MM.1S (cell line): ENCODE measurements around the gene ISL2.

Experiments used
- DNase-seq: peaks from one replicate; pipeline ENCODE4 v3.0.0-alpha.2; 2015
- H2AFZ ChIP-seq: fragments of 300-600 bp; sonication (generic); 2 replicates; pipeline ENCODE4 v1.6.0; 2016; ENCODE audit warnings: antibody characterized with exemption, low read length
- H3F3A ChIP-seq: fragments of 300-600 bp; sonication (generic); 2 replicates; pipeline ENCODE4 v1.6.1; 2016; ENCODE audit warnings: mild to moderate bottlenecking, antibody characterized with exemption, low read length, moderate library complexity, mixed read lengths; ENCODE audit not compliant: insufficient read depth
- H3K27ac ChIP-seq: fragments of 300-600 bp; sonication (generic); 2 replicates; pipeline ENCODE4 v1.5.1; 2016; ENCODE audit warnings: mild to moderate bottlenecking, low read length
- H3K27me3 ChIP-seq: fragments of 300-600 bp; sonication (generic); replicated peaks from 2 replicates; pipeline ENCODE4 v1.6.0; 2016; ENCODE audit warnings: low read length; ENCODE audit not compliant: insufficient read depth
- H3K36me3 ChIP-seq: fragments of 300-600 bp; sonication (generic); replicated peaks from 2 replicates; pipeline ENCODE4 v1.6.1; 2016; ENCODE audit warnings: mild to moderate bottlenecking, low read length, mixed read lengths; ENCODE audit not compliant: insufficient read depth
- H3K4me1 ChIP-seq: fragments of 300-600 bp; sonication (generic); 2 replicates; pipeline ENCODE4 v1.6.1; 2016; ENCODE audit warnings: low read length, mixed read lengths
- H3K4me2 ChIP-seq: fragments of 300-600 bp; sonication (generic); 2 replicates; pipeline ENCODE4 v1.6.0; 2016; ENCODE audit warnings: low read depth, low read length
- H3K4me3 ChIP-seq: fragments of 300-600 bp; sonication (generic); 2 replicates; pipeline ENCODE4 v1.5.1; 2016; ENCODE audit warnings: low read length, mixed read lengths
- H3K79me2 ChIP-seq: fragments of 300-600 bp; sonication (generic); 2 replicates; pipeline ENCODE4 v1.6.1; 2016; ENCODE audit warnings: mixed run types, low read length, mixed read lengths
- H3K9ac ChIP-seq: fragments of 300-600 bp; sonication (generic); 2 replicates; pipeline ENCODE4 v1.6.1; 2016; ENCODE audit warnings: low read length, mixed read lengths
- H3K9me2 ChIP-seq: fragments of 300-600 bp; sonication (generic); replicated peaks from 2 replicates; pipeline ENCODE4 v1.6.1; 2016; ENCODE audit warnings: mild to moderate bottlenecking, low read length, mixed read lengths; ENCODE audit not compliant: insufficient read depth
- H3K9me3 ChIP-seq: fragments of 300-600 bp; sonication (generic); replicated peaks from 2 replicates; pipeline ENCODE4 v1.6.1; 2016; ENCODE audit warnings: mild to moderate bottlenecking, low read length, mixed read lengths; ENCODE audit not compliant: insufficient read depth
- H4K20me1 ChIP-seq: fragments of 300-600 bp; sonication (generic); 2 replicates; pipeline ENCODE4 v1.6.1; 2016; ENCODE audit warnings: mild to moderate bottlenecking, low read length, moderate library complexity, mixed read lengths; ENCODE audit not compliant: insufficient read depth
- EZH2 ChIP-seq: fragments of 300-600 bp; sonication (generic); optimal IDR thresholded peaks from 2 replicates; pipeline ENCODE3; 2017; ENCODE audit warnings: low read depth, mild to moderate bottlenecking, antibody characterized with exemption, low read length, mixed read lengths
- EZH2phosphoT487 ChIP-seq: fragments of 300-600 bp; sonication (generic); IDR thresholded peaks from 2 replicates; pipeline ENCODE4 v1.6.1; 2018; ENCODE audit warnings: antibody characterized with exemption, low read length
- TF ChIP-seq, protein P1 (sequence below): fragments of 300-600 bp; sonication (generic); IDR thresholded peaks from 2 replicates; pipeline ENCODE4 v1.5.1; 2016; ENCODE audit warnings: antibody characterized with exemption, low read length, mixed read lengths

ISL2 gene

DNA sequence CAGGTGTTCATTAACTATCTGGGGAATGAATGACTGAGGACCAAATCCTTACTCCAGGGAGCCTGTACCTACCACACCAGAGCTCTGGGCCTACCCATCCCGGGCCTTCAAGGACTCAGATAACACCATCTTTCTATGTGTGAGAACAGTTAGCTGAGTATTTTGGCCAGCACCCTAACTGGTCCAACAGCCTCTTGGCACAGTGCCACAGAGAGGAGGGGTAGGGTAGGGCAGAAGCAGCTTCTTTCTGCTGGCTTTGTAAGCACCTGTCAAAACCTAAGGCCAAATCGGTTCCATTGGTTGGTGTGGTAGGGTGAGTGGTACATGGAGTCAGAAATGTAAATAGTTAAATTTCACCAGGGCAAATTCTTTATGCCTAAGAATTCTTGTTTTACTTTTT, 26.7 kb downstream of the ISL2 start:
- no peak overlapping the region for H3K9ac ChIP-seq
- H3F3A ChIP-seq: no peaks in the 10 kb centered on the region
- no peaks in the 10 kb centered on the region for H4K20me1 ChIP-seq
- no peak for TF ChIP-seq EZH2
- no peak for TF ChIP-seq EZH2phosphoT487
- TF ChIP-seq, protein P1, sequence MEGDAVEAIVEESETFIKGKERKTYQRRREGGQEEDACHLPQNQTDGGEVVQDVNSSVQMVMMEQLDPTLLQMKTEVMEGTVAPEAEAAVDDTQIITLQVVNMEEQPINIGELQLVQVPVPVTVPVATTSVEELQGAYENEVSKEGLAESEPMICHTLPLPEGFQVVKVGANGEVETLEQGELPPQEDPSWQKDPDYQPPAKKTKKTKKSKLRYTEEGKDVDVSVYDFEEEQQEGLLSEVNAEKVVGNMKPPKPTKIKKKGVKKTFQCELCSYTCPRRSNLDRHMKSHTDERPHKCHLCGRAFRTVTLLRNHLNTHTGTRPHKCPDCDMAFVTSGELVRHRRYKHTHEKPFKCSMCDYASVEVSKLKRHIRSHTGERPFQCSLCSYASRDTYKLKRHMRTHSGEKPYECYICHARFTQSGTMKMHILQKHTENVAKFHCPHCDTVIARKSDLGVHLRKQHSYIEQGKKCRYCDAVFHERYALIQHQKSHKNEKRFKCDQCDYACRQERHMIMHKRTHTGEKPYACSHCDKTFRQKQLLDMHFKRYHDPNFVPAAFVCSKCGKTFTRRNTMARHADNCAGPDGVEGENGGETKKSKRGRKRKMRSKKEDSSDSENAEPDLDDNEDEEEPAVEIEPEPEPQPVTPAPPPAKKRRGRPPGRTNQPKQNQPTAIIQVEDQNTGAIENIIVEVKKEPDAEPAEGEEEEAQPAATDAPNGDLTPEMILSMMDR: no peak
- no peaks in the 10 kb centered on the region for H3K79me2 ChIP-seq
- H3K9me2 ChIP-seq: no peaks in the 10 kb centered on the region
- H3K9me3 ChIP-seq: no peaks in the 10 kb centered on the region; the same call in 1 of the 2 replicates
- no peaks in the 10 kb centered on the region for H3K4me1 ChIP-seq
- H2AFZ ChIP-seq: no peak overlapping the region
- H3K36me3 ChIP-seq: no peaks in the 10 kb centered on the region
- H3K4me2 ChIP-seq: no peak overlapping the region
- H3K27ac ChIP-seq: no peak overlapping the region
- no peak overlapping the region for H3K4me3 ChIP-seq
- no peak for DNase-seq
- no peaks in the 10 kb centered on the region for H3K27me3 ChIP-seq

DNA sequence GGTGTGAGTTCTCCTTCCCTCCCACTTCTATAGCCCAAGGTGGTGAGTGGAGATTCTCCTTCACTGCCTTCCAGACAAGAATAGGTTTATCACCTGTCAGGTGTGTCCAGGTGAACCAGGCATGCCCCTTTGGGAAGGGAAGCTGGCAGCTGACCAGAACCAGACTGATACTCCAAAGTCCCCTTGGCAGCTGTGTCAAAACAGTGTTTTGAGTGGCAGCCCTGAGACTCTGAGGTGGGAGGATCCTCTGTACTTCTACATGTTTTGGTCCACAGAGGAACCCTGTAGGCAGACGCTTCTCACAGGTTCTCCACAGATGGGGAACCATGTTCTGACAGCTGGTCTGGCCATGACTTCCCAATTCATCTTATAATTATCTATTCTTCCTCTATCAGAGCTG, 30.1 kb downstream of the ISL2 start:
- H3K79me2 ChIP-seq: no peaks in the 10 kb centered on the region
- DNase-seq: no peak

DNA sequence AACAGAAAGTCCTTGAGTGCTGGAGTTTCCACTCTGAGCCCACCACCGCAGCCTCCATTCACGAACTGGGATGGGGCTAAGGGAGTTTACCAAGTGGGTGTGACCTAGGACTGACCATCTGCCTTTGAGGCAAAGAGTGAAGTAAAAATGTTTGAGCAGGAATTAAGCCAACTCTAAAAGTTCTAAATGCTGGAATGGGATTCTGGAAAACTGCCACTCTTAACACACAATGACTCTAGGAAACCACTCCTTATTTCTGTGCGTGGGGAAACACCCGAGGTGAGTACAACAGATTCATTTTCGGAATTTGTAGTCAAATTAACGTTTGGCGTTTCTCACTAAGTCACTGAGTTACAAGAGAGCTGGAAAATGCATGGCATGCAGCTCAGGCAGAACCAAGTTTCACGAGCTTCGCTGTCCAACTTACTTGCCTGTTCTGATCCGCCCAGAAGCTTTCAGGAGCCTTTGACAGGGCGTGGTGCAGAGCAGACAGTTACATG, 31.6 kb downstream of the ISL2 start:
- H3K4me3 ChIP-seq: no peak overlapping the region
- DNase-seq: no peak
- no peaks in the 10 kb centered on the region; the same call in 1 of the 2 replicates for H3K9me3 ChIP-seq
- no peaks in the 10 kb centered on the region for H4K20me1 ChIP-seq
- H3K27me3 ChIP-seq: no peaks in the 10 kb centered on the region
- no peak overlapping the region for H3K27ac ChIP-seq
- no peaks in the 10 kb centered on the region for H3K9me2 ChIP-seq
- H2AFZ ChIP-seq: no peak overlapping the region
- H3K79me2 ChIP-seq: no peaks in the 10 kb centered on the region
- H3K4me1 ChIP-seq: no peaks in the 10 kb centered on the region
- TF ChIP-seq EZH2 (no peak), EZH2phosphoT487 (no peak)
- TF ChIP-seq, protein P1: no peak
- H3K36me3 ChIP-seq: no peaks in the 10 kb centered on the region
- no peaks in the 10 kb centered on the region for H3F3A ChIP-seq
- no peak overlapping the region for H3K9ac ChIP-seq
- H3K4me2 ChIP-seq: no peak overlapping the region

More for the DNA sequence above, 30.1 kb downstream of the ISL2 start:
- Histone ChIP-seq H3K27me3 (no peaks in the 10 kb centered on the region), H3K4me1 (no peaks in the 10 kb centered on the region), H4K20me1 (no peaks in the 10 kb centered on the region), H3K27ac (no peak overlapping the region), H3K9ac (no peak overlapping the region), H3K36me3 (no peaks in the 10 kb centered on the region), H2AFZ (no peak overlapping the region), H3K9me2 (no peaks in the 10 kb centered on the region), H3K4me3 (no peak overlapping the region), H3K4me2 (no peak overlapping the region), H3K9me3 (no peaks in the 10 kb centered on the region; the same call in 1 of the 2 replicates), H3F3A (no peaks in the 10 kb centered on the region)
- TF ChIP-seq EZH2: no peak
- TF ChIP-seq EZH2phosphoT487: no peak
- TF ChIP-seq, protein P1: no peak
